ENCODE results near the gene UBE2E2.

DNA sequence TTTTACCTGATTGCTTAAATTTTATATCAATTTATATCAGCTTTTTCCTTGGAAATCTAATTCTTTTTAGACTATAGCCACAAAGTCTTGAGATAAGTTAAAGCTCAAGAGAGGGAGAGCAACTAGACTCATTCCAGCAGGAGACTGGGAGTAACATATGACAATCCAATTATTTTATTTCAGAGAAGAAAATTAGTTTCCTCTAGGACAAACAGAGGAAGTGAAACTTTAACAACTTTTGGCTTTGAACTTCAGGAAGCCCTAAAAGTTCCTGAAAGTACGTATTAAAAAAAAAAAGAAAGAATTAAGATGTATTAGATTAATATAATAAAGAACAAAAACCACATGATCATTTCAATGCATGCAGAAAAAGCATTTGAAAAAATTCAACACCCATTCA is 13.9 kb upstream of the UBE2E2 start:
- TF ChIP-seq POLR2AphosphoS5 (IDR thresholded peaks at IDR 0.05; ENCODE audit: low read depth, low read length): no peak
- no peak for TF ChIP-seq SIN3A (IDR thresholded peaks at IDR 0.05; ENCODE audit: borderline replicate concordance, insufficient read depth, low read length)
